HEK293 (cell line): ENCODE measurements around the gene INHBB.

ENCODE experiments used
- CTCF ChIA-PET: fragments of 350-600 bp; formaldehyde crosslinking; extraction: SDS; loops from one replicate; lab custom pipeline; 2021; ENCODE audit warnings: antibody characterized with exemption; lab: Yijun Ruan, JAX
- POLR2A ChIA-PET: fragments of 300-600 bp; formaldehyde crosslinking; extraction: SDS; loops from one replicate; lab custom pipeline; 2020; ENCODE audit warnings: antibody characterized with exemption, inconsistent platforms; lab: Yijun Ruan, JAX
- H3K27ac ChIP-seq: fragments of 200-500 bp; sonication (Bioruptor generic); 2 replicates; pipeline ENCODE4 v1.5.1; 2014; ENCODE audit warnings: low read depth, low read length, control low read depth, inconsistent platforms; ENCODE audit errors: extremely low read depth
- H3K36me3 ChIP-seq, 2 experiments: fragments of 200-500 bp in 1 of 2; sonication (Bioruptor generic) in 1 of 2; 1 replicate in 1 of 2; 2 replicates in 1 of 2; pipeline ENCODE4 v1.5.1; 2014 to 2017; ENCODE audit warnings: inconsistent platforms in 2 of 2, low read length in 2 of 2; ENCODE audit not compliant: control insufficient read depth in 2 of 2, insufficient read depth in 1 of 2
- H3K4me1 ChIP-seq: fragments of 200-500 bp; sonication (Bioruptor generic); 2 replicates; pipeline ENCODE4 v1.5.1; 2014; ENCODE audit warnings: mild to moderate bottlenecking, low read length, inconsistent platforms; ENCODE audit not compliant: control insufficient read depth, insufficient read depth
- H3K4me3 ChIP-seq: 2 replicates; pipeline ENCODE4 v1.5.1; 2011; ENCODE audit warnings: low read depth, mild to moderate bottlenecking, control low read depth, low read length, moderate library complexity
- H3K9me3 ChIP-seq: fragments of 200-500 bp; sonication (Bioruptor generic); 2 replicates; pipeline ENCODE4 v1.5.1; 2014; ENCODE audit warnings: low read depth, low read length, inconsistent platforms; ENCODE audit not compliant: control insufficient read depth, insufficient read depth
- HIC1 ChIP-seq: fragments of 450-650 bp; formaldehyde crosslinking; IDR thresholded peaks from 2 replicates; pipeline ENCODE4 v1.5.1; 2016; ENCODE audit warnings: missing biosample characterization, missing genetic modification characterization
- HOXC10 ChIP-seq: sonication (generic); formaldehyde crosslinking; IDR thresholded peaks from 2 replicates; pipeline ENCODE4 v1.8.1; 2023; ENCODE audit warnings: mild to moderate bottlenecking, missing genetic modification reagents
- HOXD13 ChIP-seq: sonication (generic); formaldehyde crosslinking; IDR thresholded peaks from 2 replicates; pipeline ENCODE4 v1.8.0; 2022; ENCODE audit warnings: missing genetic modification reagents, borderline replicate concordance
- KLF1 ChIP-seq: fragments of 450-650 bp; formaldehyde crosslinking; IDR thresholded peaks from 2 replicates; pipeline ENCODE4 v1.5.1; 2016; ENCODE audit warnings: missing biosample characterization, missing genetic modification characterization
- PRDM2 ChIP-seq: fragments of 450-650 bp; formaldehyde crosslinking; IDR thresholded peaks from 2 replicates; pipeline ENCODE4 v1.5.1; 2016; ENCODE audit warnings: missing biosample characterization, missing genetic modification characterization, borderline replicate concordance
- REST ChIP-seq: fragments of 450-650 bp; formaldehyde crosslinking; IDR thresholded peaks from 2 replicates; pipeline ENCODE4 v1.5.1; 2016; ENCODE audit warnings: missing biosample characterization, missing genetic modification characterization
- TCF7L2 ChIP-seq: IDR thresholded peaks from 2 replicates; pipeline ENCODE4 v1.6.1; 2011; ENCODE audit warnings: low read depth, mild to moderate bottlenecking, inconsistent platforms, low read length, moderate library complexity, borderline replicate concordance
- ZBTB10 ChIP-seq: fragments of 450-650 bp; formaldehyde crosslinking; IDR thresholded peaks from 2 replicates; pipeline ENCODE4 v1.5.1; 2016; ENCODE audit warnings: missing biosample characterization, missing genetic modification characterization
- ZBTB8A ChIP-seq: fragments of 450-650 bp; formaldehyde crosslinking; IDR thresholded peaks from 2 replicates; pipeline ENCODE4 v1.5.1; 2016; ENCODE audit warnings: missing biosample characterization, missing genetic modification characterization
- ZNF10 ChIP-seq: fragments of 450-650 bp; formaldehyde crosslinking; IDR thresholded peaks from 2 replicates; pipeline ENCODE4 v1.5.1; 2017; ENCODE audit warnings: missing biosample characterization, missing genetic modification characterization
- ZNF248 ChIP-seq: fragments of 450-650 bp; formaldehyde crosslinking; IDR thresholded peaks from 2 replicates; pipeline ENCODE4 v1.5.1; 2017; ENCODE audit warnings: missing biosample characterization, missing genetic modification characterization
- ZNF280C ChIP-seq: fragments of 450-650 bp; formaldehyde crosslinking; IDR thresholded peaks from 2 replicates; pipeline ENCODE4 v1.5.1; 2016; ENCODE audit warnings: missing biosample characterization, missing genetic modification characterization
- ZNF560 ChIP-seq: fragments of 450-650 bp; formaldehyde crosslinking; IDR thresholded peaks from 2 replicates; pipeline ENCODE4 v1.5.1; 2017; ENCODE audit warnings: missing biosample characterization, missing genetic modification characterization, borderline replicate concordance
- ZNF621 ChIP-seq: fragments of 450-650 bp; formaldehyde crosslinking; IDR thresholded peaks from 2 replicates; pipeline ENCODE4 v1.5.1; 2017; ENCODE audit warnings: missing biosample characterization, missing genetic modification characterization
- ZNF658 ChIP-seq: fragments of 450-650 bp; formaldehyde crosslinking; IDR thresholded peaks from 2 replicates; pipeline ENCODE4; 2016; ENCODE audit warnings: missing biosample characterization, missing genetic modification characterization
- ZNF76 ChIP-seq: fragments of 450-650 bp; formaldehyde crosslinking; IDR thresholded peaks from 2 replicates; pipeline ENCODE4; 2016; ENCODE audit warnings: low read depth, missing biosample characterization, missing genetic modification characterization, borderline replicate concordance
- ZSCAN4 ChIP-seq: fragments of 450-650 bp; formaldehyde crosslinking; IDR thresholded peaks from 2 replicates; pipeline ENCODE4 v1.5.1; 2017; ENCODE audit warnings: missing biosample characterization, missing genetic modification characterization

The INHBB gene

GRCh38 chr2:120369250-120369649 lies 23.3 kb downstream of the INHBB start (continued):
- TF ChIP-seq ZBTB10 (no peak), PRDM2 (tag by site-specific recombination) (no peak), ZBTB8A (no peak), REST (no peak), ZNF621 (tag by site-specific recombination) (no peak), ZNF10 (tag by site-specific recombination) (no peak), ZNF76 (tag by site-specific recombination) (no peak)

- CTCF ChIA-PET: no interaction called here
- TF ChIP-seq ZNF658 (tag by site-specific recombination) (no peak), HIC1 (tag by site-specific recombination) (no peak), ZSCAN4 (tag by site-specific recombination) (no peak), ZNF248 (no peak), KLF1 (no peak), ZNF280C (tag by site-specific recombination) (no peak), ZNF560 (no peak), HOXD13 (CRISPR knock-in tag) (no peak), TCF7L2 (no peak), HOXC10 (no peak)
Measured at GRCh38 chr2:120371969-120372625, 26.2 kb downstream of the INHBB start.

More at GRCh38 chr2:120371969-120372625, 26.2 kb downstream of the INHBB start:
- no peak overlapping the region for H3K27ac ChIP-seq
- H3K36me3 ChIP-seq: no peaks in the 10 kb centered on the region
- POLR2A ChIA-PET: no interaction called here
- H3K9me3 ChIP-seq: no peaks in the 10 kb centered on the region
- H3K4me3 ChIP-seq: no peak overlapping the region
- no peaks in the 10 kb centered on the region for H3K4me1 ChIP-seq
